Skeletal muscle tissue (tissue), 4 donors: ENCODE data around the gene PYDC1. TPM values are rescaled to one million over a fixed set of nuclear protein-coding genes. Genes with fewer than 3 reads are reported as not detected.
A peak's percentile ranks its signal among the peaks of the same experiment; 100 is the strongest.
"Not testable (repeated sequence)": the region's sequence is repeated elsewhere in the genome, so short reads cannot be mapped to it uniquely, and the experiment has no call there.

Source experiments
- H3K27ac ChIP-seq: one replicate; pipeline ENCODE4 v1.7.0; 2013; ENCODE audit warnings: mild to moderate bottlenecking, low read depth, low read length, inconsistent platforms
- H3K27me3 ChIP-seq, 3 donors: one replicate each; pipeline ENCODE4 v1.7.0; 2013; ENCODE audit warnings: low read length in 3 of 3; ENCODE audit not compliant: control insufficient read depth in 3 of 3, insufficient read depth in 3 of 3
- H3K36me3 ChIP-seq, 3 donors: one replicate each; pipeline ENCODE4 v1.7.0; 2013; ENCODE audit warnings: low read length in 3 of 3; ENCODE audit not compliant: control insufficient read depth in 3 of 3, insufficient read depth in 3 of 3
- H3K4me1 ChIP-seq, 3 donors: one replicate each; pipeline ENCODE4 v1.7.0; 2013; ENCODE audit warnings: low read length in 3 of 3, mild to moderate bottlenecking in 3 of 3; ENCODE audit not compliant: control insufficient read depth in 3 of 3, insufficient read depth in 3 of 3
- H3K4me3 ChIP-seq, 3 donors: one replicate each; pipeline ENCODE4 v1.7.0; 2013; ENCODE audit warnings: low read length in 3 of 3
- H3K9ac ChIP-seq, 3 donors: one replicate each; pipeline ENCODE4 v1.7.0; 2013; ENCODE audit warnings: low read length in 3 of 3, mild to moderate bottlenecking in 3 of 3, moderate library complexity in 2 of 3, low read depth in 1 of 3
- H3K9me3 ChIP-seq, 3 donors: one replicate each; pipeline ENCODE4 v1.7.0; 2013; ENCODE audit warnings: low read length in 3 of 3; ENCODE audit not compliant: control insufficient read depth in 3 of 3
- total RNA-seq: library from RNA; depleted of rRNA; stranded (reverse); fragments of >200 nt; gene quantifications from one replicate; pipeline ENCODE4 v1.2.3, GENCODE V29; 2014
- donor health status: Osteomylitis.

Gene PYDC1
- total RNA-seq, 1 donor from 2014 or later = not detected

- Histone ChIP-seq H3K4me1 (peaks cover 32 to 47% (median 34%) of the 10 kb centered on the region in 3 donors), H3K9me3 (no peaks in the 10 kb centered on the region), H3K27ac (peak overlapping the region; percentile 99), H3K36me3 (peaks cover 0 to 10% (median 7%) of the 10 kb centered on the region in 3 donors), H3K27me3 (peaks cover 8 to 11% (median 10%) of the 10 kb centered on the region in 3 donors), H3K4me3 (peak overlapping the region in 2 of 3 donors; percentile 43 to 49), H3K9ac (peak overlapping the region; percentile 77 to 99 (median 87))
Measured at GRCh38 chr16:31213342-31213741, 3.6 kb downstream of the PYDC1 start.

- no peaks in the 10 kb centered on the region for H3K9me3 ChIP-seq
- no peak overlapping the region for H3K4me3 ChIP-seq
- peaks cover 4 to 13% (median 13%) of the 10 kb centered on the region in 3 donors for H3K4me1 ChIP-seq
- no peak overlapping the region for H3K27ac ChIP-seq
- H3K27me3 ChIP-seq = no peaks in the 10 kb centered on the region
- no peak overlapping the region for H3K9ac ChIP-seq
- no peaks in the 10 kb centered on the region for H3K36me3 ChIP-seq
Measured at GRCh38 chr16:31206776-31207175, 10.2 kb downstream of the PYDC1 start.

GRCh38 chr16:31204871-31205666, 11.9 kb downstream of the PYDC1 start:
- Histone ChIP-seq H3K9me3 (no peaks in the 10 kb centered on the region), H3K27me3 (no peaks in the 10 kb centered on the region)

DNA sequence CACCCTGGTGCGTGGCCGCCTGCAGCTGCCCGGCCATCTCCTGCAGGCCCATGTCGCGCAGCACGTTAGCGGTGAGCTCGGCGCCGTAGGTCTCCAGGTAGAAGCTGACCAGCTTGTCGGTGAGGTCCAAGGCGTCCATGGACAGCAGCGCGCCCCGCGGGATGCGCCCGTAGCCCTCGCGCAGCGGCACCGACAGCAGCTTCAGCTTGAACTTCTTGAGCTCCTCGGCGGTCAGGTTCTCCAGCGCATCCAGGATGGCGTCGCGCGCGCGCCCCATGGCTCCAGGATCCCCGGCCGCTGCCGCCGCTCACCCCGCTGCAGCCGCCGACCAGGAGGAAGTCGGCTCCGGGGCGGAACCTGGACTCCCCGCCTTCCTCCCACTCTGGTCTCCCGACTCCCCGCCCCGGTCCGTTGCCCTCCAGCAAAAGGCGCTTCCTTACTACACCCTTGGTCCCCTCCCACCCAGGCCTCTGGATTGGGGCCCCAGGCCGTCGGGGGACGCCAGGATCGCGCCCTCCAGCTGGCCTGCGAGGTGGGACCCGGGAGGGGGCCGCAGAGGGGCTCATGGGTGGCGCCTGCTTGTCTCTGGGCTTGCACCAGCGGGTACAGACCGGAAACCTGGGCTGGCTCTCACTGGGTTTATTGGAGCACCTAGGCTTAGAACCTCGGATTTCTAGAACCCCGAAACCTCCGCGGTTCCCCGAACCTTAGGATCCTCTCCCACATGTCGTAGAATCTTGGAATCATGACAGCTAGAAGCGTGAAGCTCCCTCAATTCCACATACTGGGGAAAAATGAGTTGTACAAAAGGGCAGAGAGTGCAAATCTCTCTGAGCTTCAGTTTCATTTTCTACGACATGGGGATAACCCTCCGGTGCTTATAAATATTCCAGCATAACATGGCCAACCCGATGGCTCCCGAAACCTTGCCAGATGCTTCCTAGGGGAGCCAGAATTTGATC, 14.2 kb downstream of the PYDC1 start, which contains the start of gene PYCARD:
Gene PYCARD (minus strand): TSS at position 347 of the 962 bp plus-strand sequence. CDS start 70 bp downstream, at position 277.
- Histone ChIP-seq H3K27me3 (no peaks in the 10 kb centered on the region), H3K4me1 (peaks cover 16 to 23% (median 22%) of the 10 kb centered on the region in 3 donors), H3K36me3 (peaks cover 2 to 17% (median 7%) of the 10 kb centered on the region in 3 donors), H3K4me3 (peak within 1 kb of the TSS; percentile 73 to 82 (median 81)), H3K9ac (peak within 1 kb of the TSS; percentile 66 to 75 (median 67)), H3K9me3 (no peaks in the 10 kb centered on the region), H3K27ac (peak within 1 kb of the TSS; percentile 25)

More at GRCh38 chr16:31204871-31205666, 11.9 kb downstream of the PYDC1 start:
- no peak overlapping the region for H3K4me3 ChIP-seq
- no peak overlapping the region for H3K9ac ChIP-seq
- H3K4me1 ChIP-seq = peaks cover 16 to 23% (median 23%) of the 10 kb centered on the region in 3 donors
- H3K36me3 ChIP-seq = peaks cover 0 to 6% (median 0%) of the 10 kb centered on the region in 3 donors
- no peak overlapping the region for H3K27ac ChIP-seq

GRCh38 chr16:31201582-31202413, 15.1 kb downstream of the PYDC1 start:
- no peaks in the 10 kb centered on the region for H3K9me3 ChIP-seq
- peak overlapping the region; percentile 38 to 75 (median 51) for H3K9ac ChIP-seq
- peaks cover 16 to 23% (median 19%) of the 10 kb centered on the region in 3 donors for H3K4me1 ChIP-seq
- H3K27ac ChIP-seq = no peak overlapping the region
- H3K4me3 ChIP-seq = peak overlapping the region; percentile 73 to 82 (median 81)
- no peaks in the 10 kb centered on the region for H3K27me3 ChIP-seq
- H3K36me3 ChIP-seq = peaks cover 4 to 18% (median 7%) of the 10 kb centered on the region in 3 donors

- Histone ChIP-seq H3K36me3 (peaks cover 9 to 23% (median 13%) of the 10 kb centered on the region in 3 donors), H3K27ac (no peak overlapping the region), H3K27me3 (no peaks in the 10 kb centered on the region), H3K9ac (peak overlapping the region in 1 of 3 donors; percentile 75), H3K4me1 (peaks cover 16 to 23% (median 19%) of the 10 kb centered on the region in 3 donors), H3K9me3 (no peaks in the 10 kb centered on the region), H3K4me3 (peak overlapping the region in 1 of 3 donors; percentile 82)
Measured at GRCh38 chr16:31200821-31201568, 15.9 kb downstream of the PYDC1 start.

- H3K9me3 ChIP-seq, H3K27me3 ChIP-seq, H3K9ac ChIP-seq, H3K4me3 ChIP-seq, H3K27ac ChIP-seq: not testable (repeated sequence)
- H3K36me3 ChIP-seq = peaks cover 16 to 27% (median 21%) of the 10 kb centered on the region in 3 donors
- H3K4me1 ChIP-seq = peaks cover 16 to 23% (median 19%) of the 10 kb centered on the region in 3 donors
Measured at GRCh38 chr16:31200111-31200510, 16.8 kb downstream of the PYDC1 start.

GRCh38 chr16:31199430-31200041, 17.4 kb downstream of the PYDC1 start:
- peaks cover 21 to 32% (median 26%) of the 10 kb centered on the region in 3 donors for H3K36me3 ChIP-seq
- H3K4me3 ChIP-seq = no peak overlapping the region
- no peak overlapping the region for H3K9ac ChIP-seq
- no peaks in the 10 kb centered on the region for H3K9me3 ChIP-seq
- peaks cover 16 to 23% (median 19%) of the 10 kb centered on the region in 3 donors for H3K4me1 ChIP-seq
- H3K27me3 ChIP-seq = no peaks in the 10 kb centered on the region
- no peak overlapping the region for H3K27ac ChIP-seq
